Fibroblast of gingiva (primary cell): ENCODE measurements around the gene FAM13A.

Source experiments
- DNase-seq: peaks from one replicate; pipeline ENCODE4 v3.0.0-alpha.2; 2011; ENCODE audit warnings: low read depth

FAM13A gene

DNA sequence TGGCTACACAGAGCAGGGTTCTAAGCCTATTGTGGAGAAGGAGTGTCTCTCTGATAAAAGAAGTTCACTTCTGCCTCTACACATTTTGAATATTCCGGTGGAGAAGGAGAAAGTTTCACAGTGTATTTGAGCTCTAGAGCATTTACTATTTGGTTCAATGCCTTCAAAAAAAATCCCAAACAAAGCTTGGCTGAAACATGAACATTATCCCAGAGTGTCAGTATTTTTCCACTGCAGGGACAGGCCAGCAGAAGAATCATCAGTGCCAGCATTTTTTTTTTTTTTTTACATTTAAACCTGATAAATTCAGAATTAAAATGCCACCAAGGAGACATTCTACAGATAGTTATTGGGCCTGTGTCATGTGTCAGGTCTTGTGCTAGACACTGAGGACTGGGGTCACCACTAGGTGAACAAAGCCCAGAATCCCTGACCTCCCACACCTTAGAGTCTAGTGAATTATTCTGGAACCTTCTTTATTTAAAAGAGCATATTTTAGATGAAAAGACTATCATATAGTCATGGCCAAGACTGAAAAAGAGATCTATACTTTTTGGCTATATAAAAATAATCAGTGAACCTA is 311.3 kb downstream of the FAM13A start:
- DNase-seq = no peak

- DNase-seq = no peak
These were observed 311.8 kb downstream of the FAM13A start for GRCh38 chr4:88745175-88745574.

- no peak for DNase-seq
These were observed 312.4 kb downstream of the FAM13A start for GRCh38 chr4:88744609-88745008.

DNA sequence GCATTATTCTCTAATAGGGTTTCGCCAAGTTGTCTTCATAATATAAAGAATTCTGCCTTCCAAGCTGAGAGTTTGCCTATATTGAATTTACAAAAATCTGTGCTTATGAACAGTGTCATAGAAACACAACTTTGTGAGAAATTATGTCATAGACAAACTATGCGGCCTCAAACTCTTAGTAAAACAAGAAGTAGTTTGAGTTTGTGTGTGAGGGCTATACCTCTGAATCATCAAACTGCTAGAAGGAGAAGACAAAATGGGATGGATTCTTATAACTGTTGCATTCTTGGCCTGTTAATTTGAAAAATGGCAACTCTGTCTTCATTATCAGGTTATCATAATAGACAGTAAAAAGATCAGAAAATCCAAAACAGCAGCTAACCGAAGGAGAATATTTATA is 313.3 kb downstream of the FAM13A start:
- DNase-seq = peak; percentile 38

GRCh38 chr4:88742561-88742960 is 314.4 kb downstream of the FAM13A start:
- DNase-seq = no peak

GRCh38 chr4:88738180-88738579 is 318.8 kb downstream of the FAM13A start:
- no peak for DNase-seq

GRCh38 chr4:88737307-88737941 is 319.6 kb downstream of the FAM13A start:
- DNase-seq = no peak

DNA sequence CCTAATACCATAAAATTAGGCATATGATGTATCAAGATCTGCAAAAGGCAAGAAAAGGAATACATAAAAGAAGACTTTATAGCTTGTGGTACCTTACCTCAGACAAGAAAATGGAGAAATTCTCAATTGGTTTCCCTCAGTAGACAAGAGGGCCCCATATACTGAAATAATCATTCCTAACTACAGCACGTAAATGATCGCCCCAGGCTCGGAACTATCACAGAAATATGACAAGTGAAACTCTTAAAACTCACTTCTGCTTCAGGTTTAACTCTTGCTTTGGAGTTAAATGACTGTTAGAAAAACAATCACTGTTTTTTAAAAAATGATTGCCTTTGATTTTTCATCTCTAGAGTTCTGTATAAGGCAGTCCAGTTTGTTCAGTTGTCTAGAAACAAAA is 320.7 kb downstream of the FAM13A start:
- no peak for DNase-seq

- DNase-seq = peak; percentile 37
These were observed 321.4 kb downstream of the FAM13A start for GRCh38 chr4:88735564-88735963.

GRCh38 chr4:88734403-88734949 is 322.5 kb downstream of the FAM13A start:
- DNase-seq = no peak

- no peak for DNase-seq
These were observed 324.1 kb downstream of the FAM13A start for GRCh38 chr4:88732714-88733368.

- DNase-seq = peak; percentile 24
These were observed 325.6 kb downstream of the FAM13A start for GRCh38 chr4:88731381-88731780.

- no peak for DNase-seq
These were observed 326.2 kb downstream of the FAM13A start for GRCh38 chr4:88730811-88731210.

DNA sequence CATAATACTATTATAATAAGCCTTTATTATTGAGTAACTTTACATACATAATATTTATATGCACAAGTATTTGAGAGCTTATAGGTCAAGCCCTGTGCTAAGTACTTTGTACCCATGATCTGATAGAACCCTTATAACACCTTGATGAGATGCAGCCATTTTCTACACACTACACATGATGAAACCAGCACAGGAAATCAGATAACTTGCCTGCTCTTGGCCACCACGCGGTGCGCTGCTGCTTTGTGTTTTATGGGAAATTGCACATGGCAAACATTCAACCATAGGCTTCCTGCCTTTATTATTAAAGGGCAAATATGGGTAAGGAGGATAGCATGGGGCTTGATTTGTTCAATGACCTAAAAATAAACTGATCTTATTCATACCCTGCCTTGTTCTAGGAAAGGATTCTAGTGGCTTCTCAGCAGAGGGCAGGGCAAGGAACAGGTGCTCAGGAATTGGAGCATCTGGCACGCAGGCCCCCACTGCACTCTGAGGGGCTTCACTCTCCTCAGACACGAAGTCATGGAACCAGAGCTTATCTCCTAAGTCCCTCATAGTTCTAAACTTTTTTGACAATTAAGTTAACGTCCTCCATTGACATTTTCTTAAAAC is 327.7 kb downstream of the FAM13A start:
- DNase-seq = no peak

DNA sequence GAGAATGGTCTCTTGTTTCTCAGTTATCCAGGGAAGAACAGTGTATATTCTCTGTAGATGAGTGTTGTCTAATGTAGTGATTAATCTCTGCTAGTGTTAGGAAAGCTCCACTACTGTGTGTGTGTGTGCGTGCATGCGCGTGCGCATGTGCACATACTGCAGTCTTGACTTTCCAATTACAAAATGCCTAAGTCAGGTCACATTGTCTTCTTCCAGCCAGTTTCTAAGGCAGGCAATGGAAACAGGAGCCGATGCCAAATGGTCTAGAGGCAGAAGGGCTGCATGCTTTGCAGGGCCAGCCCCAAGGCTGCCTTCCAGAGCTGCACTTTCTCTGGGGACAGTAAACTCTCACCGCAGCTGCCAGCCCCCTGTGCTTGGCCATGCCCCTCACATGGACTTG is 328.8 kb downstream of the FAM13A start:
- peak; percentile 54 for DNase-seq

GRCh38 chr4:88725986-88726385 is 331.0 kb downstream of the FAM13A start:
- no peak for DNase-seq

DNA sequence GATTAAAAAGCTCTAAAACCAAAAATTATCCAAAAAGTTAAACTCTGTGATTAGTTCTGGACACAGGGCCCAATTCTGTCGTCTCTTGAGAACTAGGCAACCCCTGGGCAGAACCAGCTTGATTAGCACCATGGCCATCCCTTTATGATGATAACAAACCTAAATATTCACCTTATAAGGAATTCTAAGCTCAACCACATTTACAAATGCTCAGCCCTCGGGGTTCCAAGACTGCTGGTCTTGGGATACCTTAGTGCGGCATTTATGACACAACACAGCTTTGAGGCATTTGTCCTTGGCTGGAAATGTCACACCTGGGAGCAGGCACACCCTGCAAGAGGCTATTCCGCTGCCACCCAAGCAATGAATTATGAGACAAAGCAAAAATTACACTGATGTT is 331.8 kb downstream of the FAM13A start:
- DNase-seq = no peak

DNA sequence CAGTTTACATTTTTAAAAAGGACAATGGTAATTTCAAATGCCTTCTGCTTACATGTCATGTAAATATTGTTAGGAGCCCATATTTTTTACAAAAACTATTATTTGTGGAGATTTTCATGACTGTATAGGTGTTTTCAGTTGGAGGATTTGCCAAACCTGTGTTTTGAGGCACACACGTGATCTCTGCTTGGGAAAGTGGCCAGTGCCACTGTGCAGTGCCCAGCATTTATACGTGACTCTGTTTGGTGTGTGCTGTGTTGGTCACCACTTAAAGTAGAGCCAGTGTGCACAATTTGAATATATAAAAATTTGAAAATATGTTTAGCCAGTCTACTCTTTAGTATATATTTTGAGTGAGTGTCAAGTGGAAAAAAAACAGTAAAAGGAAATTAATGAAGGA is 332.6 kb downstream of the FAM13A start:
- no peak for DNase-seq

- DNase-seq = no peak
These were observed 334.2 kb downstream of the FAM13A start for GRCh38 chr4:88722828-88723227.

- no peak for DNase-seq
These were observed 334.7 kb downstream of the FAM13A start for GRCh38 chr4:88722276-88722780.

DNA sequence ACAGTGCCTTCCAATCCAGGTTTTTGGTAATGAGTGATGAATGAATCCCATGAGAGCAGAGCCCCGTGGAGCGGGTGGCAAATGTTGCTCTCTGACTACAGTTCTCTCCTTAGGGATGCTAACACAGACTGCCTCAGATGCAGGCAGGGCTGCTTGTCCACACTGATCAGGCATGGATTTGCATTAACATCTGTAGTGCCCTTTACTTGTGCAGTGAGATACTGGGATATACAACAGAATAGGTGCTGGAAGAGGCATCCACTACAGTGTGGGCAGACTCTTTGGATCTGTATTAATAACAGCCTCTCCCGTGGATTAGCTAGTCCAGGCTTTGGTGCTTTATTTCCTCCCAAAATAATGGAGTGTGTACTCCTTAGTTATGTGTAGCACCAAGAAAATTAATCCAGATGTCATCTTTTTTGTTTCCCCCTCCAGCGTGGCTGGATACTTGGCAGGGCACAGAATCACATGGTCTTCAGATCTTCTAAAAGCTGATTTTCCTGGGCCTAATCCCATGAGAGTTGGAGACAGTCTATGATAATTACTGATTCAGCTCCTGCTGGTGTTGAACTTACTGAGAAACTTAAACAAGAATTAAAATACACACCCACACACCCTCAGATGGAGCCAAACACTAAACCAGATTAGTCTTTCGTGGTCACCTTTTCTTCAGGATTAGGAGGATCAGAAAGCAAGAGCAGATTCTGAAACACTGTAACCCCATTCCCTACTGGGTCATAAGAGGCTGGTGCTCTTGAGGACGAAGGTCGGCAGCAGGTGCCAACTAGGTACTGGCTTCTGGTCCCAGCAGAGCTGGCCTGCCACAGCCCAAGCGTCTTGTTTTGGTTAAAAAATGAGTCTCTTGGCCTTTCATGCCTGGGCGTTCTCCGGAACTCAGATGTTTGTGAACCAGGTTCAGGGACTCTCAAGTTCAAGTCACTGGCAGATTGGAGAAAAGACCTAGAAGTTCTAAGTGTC is 336.2 kb downstream of the FAM13A start:
- peak; percentile 15 for DNase-seq
